Trophoblast cell (in vitro differentiated cells and primary cell): ENCODE data around the gene TSSK2.

Experiments used
- DNase-seq, 2 donors: peaks; one replicate each; pipeline ENCODE4 v3.0.0-alpha.2; 2016
- H2AFZ ChIP-seq: 2 replicates; pipeline ENCODE4 v1.6.1; 2013; ENCODE audit warnings: low read length, moderate library complexity, mild to moderate bottlenecking; ENCODE audit not compliant: insufficient read depth, poor library complexity
- H2AK5ac ChIP-seq: 2 replicates; pipeline ENCODE4 v1.6.1; 2013; ENCODE audit warnings: mild to moderate bottlenecking, low read length
- H2BK120ac ChIP-seq: 2 replicates; pipeline ENCODE4 v1.6.1; 2013; ENCODE audit warnings: low read length, mild to moderate bottlenecking, moderate library complexity; ENCODE audit not compliant: insufficient read depth, poor library complexity
- H2BK12ac ChIP-seq: 2 replicates; pipeline ENCODE4 v1.6.1; 2013; ENCODE audit warnings: mild to moderate bottlenecking, low read length, moderate library complexity
- H2BK5ac ChIP-seq: 2 replicates; pipeline ENCODE4 v1.6.1; 2013; ENCODE audit warnings: low read length, low read depth, moderate library complexity, mild to moderate bottlenecking; ENCODE audit not compliant: poor library complexity
- H3K14ac ChIP-seq: 2 replicates; pipeline ENCODE4 v1.6.1; 2013; ENCODE audit warnings: mild to moderate bottlenecking, low read length
- H3K18ac ChIP-seq: 2 replicates; pipeline ENCODE4 v1.6.1; 2013; ENCODE audit warnings: mild to moderate bottlenecking, low read length
- H3K23ac ChIP-seq: 2 replicates; pipeline ENCODE4 v1.6.1; 2013; ENCODE audit warnings: low read length
- H3K27ac ChIP-seq: 2 replicates; pipeline ENCODE4 v1.5.1; 2013; ENCODE audit warnings: low read depth, mild to moderate bottlenecking, inconsistent platforms, low read length, moderate library complexity
- H3K27me3 ChIP-seq: 2 replicates; pipeline ENCODE4 v1.6.1; 2013; ENCODE audit warnings: inconsistent platforms, mild to moderate bottlenecking, low read length, moderate library complexity; ENCODE audit not compliant: insufficient read depth
- H3K36me3 ChIP-seq, 2 experiments: 1 replicate in 1 of 2; 2 replicates in 1 of 2; pipeline ENCODE4 v1.6.1; 2013; ENCODE audit warnings: low read length in 2 of 2, mild to moderate bottlenecking in 2 of 2, moderate library complexity in 1 of 2; ENCODE audit not compliant: insufficient read depth in 2 of 2, control insufficient read depth in 1 of 2
- H3K4ac ChIP-seq: 2 replicates; pipeline ENCODE4 v1.6.1; 2013; ENCODE audit warnings: low read depth, mild to moderate bottlenecking, low read length, moderate library complexity
- H3K4me1 ChIP-seq, 2 experiments: 1 replicate in 1 of 2; 2 replicates in 1 of 2; pipeline ENCODE4 v1.6.1; 2013; ENCODE audit warnings: low read length in 2 of 2, mild to moderate bottlenecking in 2 of 2, moderate library complexity in 1 of 2; ENCODE audit not compliant: insufficient read depth in 2 of 2, control insufficient read depth in 1 of 2
- H3K4me2 ChIP-seq: 2 replicates; pipeline ENCODE4 v1.6.1; 2013; ENCODE audit warnings: inconsistent platforms, mild to moderate bottlenecking, low read length, moderate library complexity
- H3K4me3 ChIP-seq: 2 replicates; pipeline ENCODE4 v1.5.1; 2013; ENCODE audit warnings: mild to moderate bottlenecking, low read depth, low read length, inconsistent platforms
- H3K79me1 ChIP-seq: one replicate; pipeline ENCODE4 v1.6.1; 2013; ENCODE audit warnings: low read length
- H3K79me2 ChIP-seq: 2 replicates; pipeline ENCODE4 v1.6.1; 2013; ENCODE audit warnings: low read length, mild to moderate bottlenecking; ENCODE audit not compliant: control insufficient read depth, insufficient read depth, poor library complexity
- H3K9ac ChIP-seq: 2 replicates; pipeline ENCODE4 v1.6.1; 2013; ENCODE audit warnings: mild to moderate bottlenecking, low read length
- H3K9me3 ChIP-seq: 2 replicates; pipeline ENCODE4 v1.6.1; 2013; ENCODE audit warnings: low read depth, mild to moderate bottlenecking, control low read depth, inconsistent platforms, low read length; ENCODE audit not compliant: insufficient read depth
- H4K12ac ChIP-seq: 2 replicates; pipeline ENCODE4 v1.6.1; 2013; ENCODE audit warnings: low read depth, mild to moderate bottlenecking, low read length, moderate library complexity
- H4K8ac ChIP-seq: 2 replicates; pipeline ENCODE4 v1.6.1; 2013; ENCODE audit warnings: low read depth, mild to moderate bottlenecking, low read length, moderate library complexity
- H4K91ac ChIP-seq: one replicate; pipeline ENCODE4 v1.6.1; 2013; ENCODE audit warnings: low read depth, mild to moderate bottlenecking, low read length, moderate library complexity
- WGBS: extraction: QIAGEN DNeasy Blood & Tissue Kit; methylation state at CpG from one replicate; pipeline ENCODE4 v1.1.7; 2013; ENCODE audit warnings: missing lambda C conversion rate; ENCODE audit not compliant: insufficient read length, insufficient coverage; ENCODE audit errors: extremely low coverage; 5-methylcytosine and 5-hydroxymethylcytosine counted together

Gene TSSK2

DNA sequence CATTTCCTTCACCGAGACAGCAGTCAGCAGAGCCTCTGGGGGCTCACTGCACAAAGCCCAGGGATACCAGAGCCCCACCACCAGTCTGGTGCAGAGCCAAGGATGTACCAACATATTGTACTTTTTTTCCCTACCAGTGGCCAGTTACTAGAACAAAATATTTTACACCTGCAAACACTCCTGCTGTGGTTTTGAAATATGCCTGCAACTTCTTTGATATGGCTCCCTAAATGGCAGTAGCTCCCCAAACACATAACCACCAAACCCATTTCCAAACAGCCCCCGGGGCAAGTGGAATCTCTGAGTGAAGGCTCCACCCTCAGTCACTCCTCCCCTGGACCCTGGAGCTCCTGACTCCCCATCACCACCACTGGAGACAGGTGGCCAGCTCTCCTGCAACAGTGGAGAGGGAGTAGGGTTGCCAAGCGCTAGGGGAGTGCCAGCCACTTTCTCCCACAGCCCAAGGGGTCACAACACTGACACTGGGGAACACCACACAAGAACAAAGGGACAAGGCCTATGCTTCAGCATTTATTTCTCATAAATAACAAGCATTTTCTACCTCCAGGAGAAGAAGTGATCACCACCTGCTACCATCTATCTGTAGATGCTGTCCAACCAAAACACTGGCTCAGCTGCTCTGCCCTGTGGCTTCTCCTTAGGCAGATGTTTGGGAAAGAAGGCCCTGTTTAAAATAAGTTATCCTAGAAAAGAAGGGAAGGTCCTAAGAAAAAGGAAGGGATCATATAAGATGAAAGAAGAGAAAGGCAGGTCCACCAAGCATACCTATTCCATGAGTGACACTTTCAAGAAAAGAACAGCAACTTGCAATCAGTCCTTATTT is 24.0 kb upstream of the TSSK2 start:
- Histone ChIP-seq H3K9me3 (no peaks in the 10 kb centered on the region), H3K18ac (no peak overlapping the region), H4K12ac (no peak overlapping the region), H2BK5ac (no peak overlapping the region), H3K36me3 (peaks cover 0 to 2% of the 10 kb centered on the region in 2 experiments), H4K91ac (no peak overlapping the region), H2BK12ac (no peak overlapping the region), H3K27me3 (no peaks in the 10 kb centered on the region), H3K4me1 (no peaks in the 10 kb centered on the region), H3K4me2 (no peak overlapping the region), H2AFZ (no peak overlapping the region), H4K8ac (no peak overlapping the region), H2AK5ac (no peak overlapping the region), H3K4ac (peak overlapping the region; percentile 81), H3K4me3 (no peak overlapping the region), H3K23ac (no peak overlapping the region), H3K27ac (no peak overlapping the region), H3K79me2 (peaks cover 13% of the 10 kb centered on the region), H3K9ac (no peak overlapping the region), H2BK120ac (no peak overlapping the region), H3K14ac (no peak overlapping the region), H3K79me1 (no peaks in the 10 kb centered on the region)
- no peak for DNase-seq
- no CpG with 5 or more reads among the region's 3 CpGs for WGBS

DNA sequence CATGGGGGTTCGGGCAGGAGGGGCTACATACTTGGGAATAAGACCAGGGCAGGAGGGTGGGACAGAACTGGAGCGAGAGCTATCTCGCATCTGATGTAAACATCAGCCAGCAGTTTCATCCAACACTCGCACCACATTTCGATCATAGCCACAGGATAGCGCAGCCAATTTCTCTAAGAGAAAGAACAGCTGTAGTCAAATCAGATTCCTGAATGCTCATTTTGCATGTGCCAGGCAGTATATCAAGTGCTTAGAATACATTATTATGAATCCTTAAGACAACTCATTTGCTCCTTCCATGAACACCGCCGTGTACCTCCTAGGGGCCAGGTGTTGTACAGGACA is 23.4 kb upstream of the TSSK2 start:
- no peaks in the 10 kb centered on the region for H3K9me3 ChIP-seq
- no peak overlapping the region for H3K4me2 ChIP-seq
- no peaks in the 10 kb centered on the region for H3K4me1 ChIP-seq
- WGBS: no CpG with 5 or more reads among the region's 8 CpGs
- H3K27ac ChIP-seq: no peak overlapping the region
- no peak overlapping the region for H2BK120ac ChIP-seq
- H3K79me1 ChIP-seq: no peaks in the 10 kb centered on the region
- peaks cover 0 to 2% of the 10 kb centered on the region in 2 experiments for H3K36me3 ChIP-seq
- no peak overlapping the region for H3K9ac ChIP-seq
- no peak overlapping the region for H2AFZ ChIP-seq
- no peaks in the 10 kb centered on the region for H3K27me3 ChIP-seq
- H3K79me2 ChIP-seq: peaks cover 16% of the 10 kb centered on the region
- no peak overlapping the region for H3K18ac ChIP-seq
- no peak overlapping the region for H3K14ac ChIP-seq
- no peak overlapping the region for H3K23ac ChIP-seq
- H4K91ac ChIP-seq: no peak overlapping the region
- peak overlapping the region; percentile 22 for H3K4ac ChIP-seq
- H2AK5ac ChIP-seq: no peak overlapping the region
- no peak overlapping the region for H3K4me3 ChIP-seq
- no peak overlapping the region for H2BK5ac ChIP-seq
- H4K12ac ChIP-seq: no peak overlapping the region
- no peak for DNase-seq
- H2BK12ac ChIP-seq: no peak overlapping the region
- H4K8ac ChIP-seq: no peak overlapping the region

DNA sequence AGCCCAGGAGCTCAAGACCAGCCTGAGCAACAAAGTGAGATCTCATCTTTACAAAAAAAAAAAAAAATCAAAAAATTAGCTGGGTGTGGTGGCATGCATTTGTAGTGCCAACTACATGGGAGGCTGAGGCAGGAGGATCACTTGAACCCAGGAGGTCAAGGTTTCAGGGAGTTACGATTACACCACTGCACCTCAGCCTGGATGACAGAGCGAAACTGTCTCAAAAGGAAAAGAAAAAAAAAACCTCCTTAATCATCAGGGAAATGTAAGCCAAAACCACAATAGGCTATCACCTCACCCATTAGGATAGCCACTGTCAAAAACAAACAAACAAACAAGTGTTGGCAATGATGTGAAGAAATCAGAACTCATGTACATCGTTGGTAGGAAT is 22.3 kb upstream of the TSSK2 start:
- Histone ChIP-seq H3K9me3 (no peaks in the 10 kb centered on the region), H3K79me1 (no peaks in the 10 kb centered on the region), H3K9ac (no peak overlapping the region), H4K12ac (no peak overlapping the region), H3K4me1 (no peaks in the 10 kb centered on the region), H2AK5ac (no peak overlapping the region), H2BK120ac (no peak overlapping the region), H4K8ac (no peak overlapping the region), H3K79me2 (peaks cover 16% of the 10 kb centered on the region), H3K18ac (no peak overlapping the region), H3K14ac (no peak overlapping the region), H3K36me3 (peaks cover 0 to 2% of the 10 kb centered on the region in 2 experiments), H3K4me3 (no peak overlapping the region), H2BK12ac (no peak overlapping the region), H4K91ac (no peak overlapping the region), H3K4ac (peak overlapping the region; percentile 71), H3K23ac (no peak overlapping the region), H2AFZ (no peak overlapping the region), H3K27me3 (no peaks in the 10 kb centered on the region), H3K27ac (no peak overlapping the region), H2BK5ac (no peak overlapping the region), H3K4me2 (no peak overlapping the region)
- no CpG with 5 or more reads among the region's 3 CpGs for WGBS
- no peak for DNase-seq

DNA sequence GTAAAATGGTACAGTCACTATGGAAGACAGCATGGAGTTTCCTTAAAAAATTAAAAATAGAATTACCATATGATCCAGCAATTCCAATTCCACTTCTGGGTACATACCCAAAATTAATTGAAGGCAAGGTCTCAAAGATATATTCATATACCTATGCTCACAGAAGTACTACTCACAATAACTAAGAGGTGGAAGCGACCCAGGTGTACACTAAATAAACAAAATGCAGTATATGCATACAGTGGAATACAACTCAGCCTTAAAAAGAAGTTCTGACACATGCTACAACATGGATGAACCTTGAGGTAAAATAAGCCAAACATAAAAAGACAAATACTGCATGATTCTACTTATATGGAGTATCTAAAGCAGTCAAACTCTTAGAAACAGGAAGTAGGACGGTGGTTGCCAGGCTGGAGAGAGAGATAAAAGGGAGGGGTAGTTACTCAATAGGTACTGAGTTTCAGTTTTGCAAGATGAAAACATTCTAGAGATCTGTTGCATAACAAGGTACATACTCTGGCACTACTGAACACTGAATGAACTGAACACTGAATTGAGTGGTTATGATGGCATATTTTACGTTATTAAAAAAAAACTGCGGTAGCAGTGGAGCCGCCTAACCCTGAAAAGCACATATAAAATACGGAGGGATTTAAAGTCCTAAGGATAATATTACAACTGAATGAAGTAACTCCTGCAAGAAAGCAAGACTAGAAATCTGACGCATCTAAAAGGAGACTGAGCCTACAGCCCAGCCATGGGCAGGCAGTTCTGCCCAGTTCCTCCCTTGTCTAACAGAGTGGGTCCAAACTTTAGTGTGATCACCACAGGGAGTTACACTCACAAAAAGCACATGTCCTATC is 21.7 kb upstream of the TSSK2 start:
- Histone ChIP-seq H4K8ac (no peak overlapping the region), H3K4me1 (no peaks in the 10 kb centered on the region), H3K79me1 (no peaks in the 10 kb centered on the region), H3K27me3 (no peaks in the 10 kb centered on the region), H3K23ac (no peak overlapping the region), H3K14ac (no peak overlapping the region), H2BK12ac (no peak overlapping the region), H2BK120ac (no peak overlapping the region), H2BK5ac (no peak overlapping the region), H3K27ac (no peak overlapping the region), H3K18ac (no peak overlapping the region), H3K4me2 (no peak overlapping the region), H3K9me3 (no peaks in the 10 kb centered on the region), H2AK5ac (no peak overlapping the region), H4K12ac (no peak overlapping the region), H3K4ac (peak overlapping the region; percentile 32), H4K91ac (no peak overlapping the region), H2AFZ (no peak overlapping the region), H3K9ac (no peak overlapping the region), H3K4me3 (no peak overlapping the region), H3K79me2 (peaks cover 16% of the 10 kb centered on the region), H3K36me3 (peaks cover 0 to 2% of the 10 kb centered on the region in 2 experiments)
- peak in 1 of 2 donors; percentile 73 for DNase-seq
- no CpG with 5 or more reads among the region's 7 CpGs for WGBS
